Suprapubic skin (tissue), 4 donors: ENCODE measurements around the gene KCNJ18.
"Not testable (repeated sequence)": the region's sequence is repeated elsewhere in the genome, so short reads cannot be mapped to it uniquely, and the experiment has no call there.

Experiments
- CTCF ChIP-seq, 2 donors: fragments of 200-600 bp in 1 of 2; fragments of 450-650 bp in 1 of 2; sonication (generic) in 1 of 2; IDR thresholded peaks; one replicate each; pipeline ENCODE4 v1.5.1; 2016 to 2019; ENCODE audit warnings: antibody characterized with exemption in 2 of 2, mild to moderate bottlenecking in 1 of 2, moderate library complexity in 1 of 2
- EP300 ChIP-seq: sonication (generic); formaldehyde crosslinking; IDR thresholded peaks from one replicate; pipeline ENCODE4 v1.6.1; 2017; ENCODE audit warnings: antibody characterized with exemption
- POLR2A ChIP-seq, 2 donors: fragments of 450-650 bp; IDR thresholded peaks; one replicate each; pipeline ENCODE4 v1.6.1; 2017; ENCODE audit warnings: antibody characterized with exemption in 2 of 2, mild to moderate bottlenecking in 2 of 2, moderate library complexity in 2 of 2
- POLR2AphosphoS5 ChIP-seq, 3 donors: sonication (generic); formaldehyde crosslinking; IDR thresholded peaks; one replicate each; pipeline ENCODE4 v1.6.1; 2017; ENCODE audit warnings: antibody characterized with exemption in 3 of 3

GRCh38 chr17:21661455-21661854 is 30.9 kb upstream of the KCNJ18 start:
- not testable (repeated sequence) for TF ChIP-seq CTCF (IDR thresholded peaks at IDR 0.05); POLR2A (IDR thresholded peaks at IDR 0.05); EP300; POLR2AphosphoS5 (IDR thresholded peaks at IDR 0.05)
